SK-N-SH (cell line): ENCODE measurements around the gene SCRN2. TPM values are rescaled to one million over a fixed set of nuclear protein-coding genes. Genes with fewer than 3 reads are reported as not detected.

Experiments used
- CTCF ChIA-PET: fragments of 300-600, 350-600 bp; formaldehyde crosslinking; extraction: SDS; loops from one replicate; lab custom pipeline; 2021; lab: Yijun Ruan, JAX
- POLR2A ChIA-PET: fragments of 350-600 bp; sonication (Branson Sonifier 250); formaldehyde crosslinking; extraction: SDS; loops from one replicate; lab custom pipeline; 2020; ENCODE audit warnings: antibody characterized with exemption, inconsistent platforms; lab: Yijun Ruan, JAX
- DNase-seq: peaks from one replicate; pipeline ENCODE4 v3.0.0; 2012
- H2AFZ ChIP-seq: fragments of 200-600 bp; sonication (generic); 2 replicates; pipeline ENCODE4 v1.8.1; 2016; ENCODE audit warnings: antibody characterized with exemption, mild to moderate bottlenecking, low read depth
- H3F3A ChIP-seq: fragments of 200-600 bp; sonication (generic); replicated peaks from 2 replicates; pipeline ENCODE3; 2016; ENCODE audit warnings: antibody characterized with exemption, mild to moderate bottlenecking; ENCODE audit not compliant: insufficient read depth
- H3K27ac ChIP-seq, 2 experiments: fragments of 200-500 bp in 1 of 2; fragments of 200-600 bp in 1 of 2; sonication (Bioruptor generic) in 1 of 2; sonication (generic), shearing (Covaris generic) in 1 of 2; 2 replicates each; pipeline versions ENCODE4 v1.5.1 to v1.6.1; 2014 to 2016; ENCODE audit warnings: low read depth in 2 of 2, inconsistent platforms in 1 of 2, low read length in 1 of 2, mild to moderate bottlenecking in 1 of 2, mixed read lengths in 1 of 2
- H3K27me3 ChIP-seq: fragments of 200-600 bp; sonication (generic), shearing (Covaris generic); 2 replicates; pipeline ENCODE4 v1.6.1; 2016; ENCODE audit warnings: mixed run types; ENCODE audit not compliant: insufficient read depth
- H3K36me3 ChIP-seq, 2 experiments: fragments of 200-500 bp in 1 of 2; fragments of 200-600 bp in 1 of 2; sonication (Bioruptor generic) in 1 of 2; sonication (generic) in 1 of 2; replicated peaks in 1 of 2; 2 replicates each; pipeline versions ENCODE3 to v1.5.1; 2014 to 2016; ENCODE audit warnings: low read length in 1 of 2, mild to moderate bottlenecking in 1 of 2; ENCODE audit not compliant: insufficient read depth in 2 of 2, control insufficient read depth in 1 of 2
- H3K4me1 ChIP-seq, 2 experiments: fragments of 200-500 bp in 1 of 2; fragments of 200-600 bp in 1 of 2; sonication (Bioruptor generic) in 1 of 2; sonication (generic), shearing (Covaris generic) in 1 of 2; 2 replicates each; pipeline versions ENCODE4 v1.5.1 to v1.6.1; 2014 to 2016; ENCODE audit warnings: low read depth in 1 of 2, low read length in 1 of 2, mixed run types in 1 of 2; ENCODE audit not compliant: insufficient read depth in 2 of 2, control insufficient read depth in 1 of 2
- H3K4me2 ChIP-seq: fragments of 200-600 bp; sonication (generic), shearing (Covaris generic); 2 replicates; pipeline ENCODE4 v1.6.1; 2017; ENCODE audit warnings: mixed run types
- H3K4me3 ChIP-seq, 2 experiments: fragments of 200-500 bp in 1 of 2; fragments of 200-600 bp in 1 of 2; sonication (Bioruptor generic) in 1 of 2; sonication (generic), shearing (Covaris generic) in 1 of 2; 2 replicates each; pipeline versions ENCODE4 v1.5.1 to v1.8.1; 2014 to 2016; ENCODE audit warnings: low read depth in 2 of 2, inconsistent platforms in 1 of 2, low read length in 1 of 2, mild to moderate bottlenecking in 1 of 2, mixed read lengths in 1 of 2, moderate library complexity in 1 of 2
- H3K79me2 ChIP-seq: fragments of 200-600 bp; sonication (generic); 2 replicates; pipeline ENCODE4 v1.8.1; 2017; ENCODE audit warnings: mild to moderate bottlenecking; ENCODE audit not compliant: insufficient read depth
- H3K9ac ChIP-seq: fragments of 200-600 bp; sonication (generic); 2 replicates; pipeline ENCODE4 v1.6.1; 2017; ENCODE audit warnings: mixed run types
- H3K9me2 ChIP-seq: fragments of 200-600 bp; sonication (generic); 2 replicates; pipeline ENCODE4 v1.6.1; 2017; ENCODE audit warnings: mixed run types
- H3K9me3 ChIP-seq: fragments of 200-600 bp; sonication (generic); 2 replicates; pipeline ENCODE4 v1.6.1; 2017; ENCODE audit warnings: mixed run types, mild to moderate bottlenecking, moderate library complexity
- H4K20me1 ChIP-seq: fragments of 200-600 bp; sonication (generic); 2 replicates; pipeline ENCODE4 v1.6.1; 2017; ENCODE audit warnings: mild to moderate bottlenecking, mixed run types; ENCODE audit not compliant: insufficient read depth
- EP300 ChIP-seq, 2 experiments: IDR thresholded peaks; 2 replicates each; pipeline versions ENCODE4 v1.4.0 to v1.6.1; 2012; ENCODE audit warnings: borderline replicate concordance in 1 of 2, low read depth in 1 of 2, low read length in 1 of 2
- FOSL2 ChIP-seq: IDR thresholded peaks from 2 replicates; pipeline ENCODE4 v1.4.0; 2012; ENCODE audit warnings: low read depth, mild to moderate bottlenecking, moderate library complexity, borderline replicate concordance
- GATA2 ChIP-seq: sonication (generic); formaldehyde crosslinking; IDR thresholded peaks from 2 replicates; pipeline ENCODE4 v1.5.0; 2020; ENCODE audit warnings: mild to moderate bottlenecking, missing genetic modification reagents
- JUND ChIP-seq: IDR thresholded peaks from 2 replicates; pipeline ENCODE4 v1.4.0; 2012
- MXI1 ChIP-seq: IDR thresholded peaks from 2 replicates; pipeline ENCODE4 v1.6.1; 2012; ENCODE audit warnings: mild to moderate bottlenecking, low read depth, low read length, improper control_type of control experiment
- NFIC ChIP-seq: IDR thresholded peaks from 2 replicates; pipeline ENCODE4 v1.4.0; 2012; ENCODE audit warnings: borderline replicate concordance
- RAD21 ChIP-seq: IDR thresholded peaks from 2 replicates; pipeline ENCODE4 v1.6.1; 2012; ENCODE audit warnings: mild to moderate bottlenecking, low read length
- RCOR1 ChIP-seq: fragments of 150-350 bp; IDR thresholded peaks from 2 replicates; pipeline ENCODE4 v1.6.1; 2017; ENCODE audit warnings: antibody characterized with exemption, low read length
- REST ChIP-seq: IDR thresholded peaks from 2 replicates; pipeline ENCODE4 v1.6.1; 2012; ENCODE audit warnings: mild to moderate bottlenecking, low read depth, low read length, moderate library complexity
- SMC3 ChIP-seq: IDR thresholded peaks from 2 replicates; pipeline ENCODE4 v1.6.1; 2012; ENCODE audit warnings: low read depth, low read length, improper control_type of control experiment
- TCF12 ChIP-seq: IDR thresholded peaks from 2 replicates; pipeline ENCODE4 v1.4.0; 2012
- YY1 ChIP-seq: IDR thresholded peaks from 2 replicates; pipeline ENCODE4 v1.4.0; 2012; ENCODE audit warnings: low read depth, mild to moderate bottlenecking
- ZBTB33 ChIP-seq: IDR thresholded peaks from 2 replicates; pipeline ENCODE4 v1.4.0; 2012; ENCODE audit warnings: low read depth, borderline replicate concordance
- WGBS: methylation state at CpG from one replicate; pipeline ENCODE4 v1.1.6; 2017; ENCODE audit warnings: low lambda C conversion rate; 5-methylcytosine and 5-hydroxymethylcytosine counted together
- polyA plus RNA-seq, 3 experiments: library from polyadenylated mRNA; depleted of rRNA; stranded (reverse); fragments of >200 nt; gene quantifications; 2 replicates each; pipeline ENCODE4 v1.2.3, GENCODE V29; 2012
- TF ChIP-seq, protein P1 (sequence below): IDR thresholded peaks from 2 replicates; pipeline ENCODE4; 2012
- TF ChIP-seq, protein P2 (sequence below): fragments of 200-600 bp; sonication (generic); IDR thresholded peaks from 2 replicates; pipeline ENCODE4 v1.6.1; 2017; ENCODE audit warnings: antibody characterized with exemption, mild to moderate bottlenecking, moderate library complexity

SCRN2 gene
- polyA plus RNA-seq, 1 of the 3 experiments (the other 2 are of a cell fraction) = 139 TPM

GRCh38 chr17:47806913-47807255 is 34.2 kb downstream of the SCRN2 start:
- POLR2A ChIA-PET = interaction anchor here (0.6 kb wide), 1 partner anchor 303 kb away, joined by 4 read pairs; no protein-coding TSS in a partner anchor
- 96% methylated on average over 9 of the region's 9 CpGs for whole genome bisulfite sequencing
- H3F3A ChIP-seq = peaks cover 5% of the 10 kb centered on the region

DNA sequence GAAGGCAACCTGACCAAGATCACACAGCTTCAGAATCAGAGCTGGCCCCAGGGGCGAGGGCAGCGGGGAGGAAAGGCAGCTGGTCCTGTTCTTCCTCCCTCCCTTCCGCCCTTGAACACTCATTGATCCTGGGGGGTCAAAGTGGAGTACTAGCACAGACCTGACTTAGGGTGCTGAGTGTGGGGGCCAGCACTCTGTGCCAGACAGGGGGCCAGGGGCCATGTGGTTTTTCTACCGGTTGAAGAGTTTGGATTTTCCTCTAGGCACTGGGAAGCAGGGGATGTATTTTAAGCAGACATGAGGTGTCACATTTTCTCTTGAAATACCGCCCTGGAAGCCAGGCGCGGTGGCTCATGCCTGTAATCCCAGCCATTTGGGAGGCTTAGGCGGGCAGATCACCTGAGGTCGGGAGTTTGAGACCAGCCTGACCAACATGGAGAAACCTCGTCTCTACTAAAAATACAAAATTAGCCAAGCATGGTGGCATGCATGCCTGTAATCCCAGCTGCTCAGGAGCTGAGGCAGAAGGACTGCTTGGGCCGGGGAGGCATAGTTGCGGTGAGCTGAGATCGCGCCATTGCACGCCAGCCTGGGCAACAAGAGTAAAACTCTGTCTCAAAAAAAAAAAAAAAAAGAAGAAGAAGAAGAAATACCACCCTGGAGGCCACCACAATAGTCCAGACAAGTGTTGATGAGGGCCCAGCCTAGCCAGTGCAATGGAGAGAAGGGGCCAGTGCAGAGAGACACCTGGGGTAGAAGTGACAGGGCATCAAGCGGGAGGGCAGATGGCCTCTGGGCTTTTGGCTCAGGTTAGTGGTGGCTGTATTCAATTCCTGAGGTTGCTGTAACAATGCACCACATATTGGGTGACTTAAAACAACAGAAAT is 34.8 kb downstream of the SCRN2 start:
- CTCF ChIA-PET = interaction anchor here (1.0 to 1.4 kb wide), 2 partner anchors 15 to 63 kb away, joined by 3 read pairs; partner anchors contain the start of gene OSBPL7
- no peak overlapping the region for H3K9ac ChIP-seq
- 0 out of 2 replicates have a peak, but pooled peaks cover 6% of the 10 kb centered on the region for H3K27me3 ChIP-seq
- H3K4me2 ChIP-seq = no peak overlapping the region
- WGBS = 84% methylated on average over 15 of the region's 16 CpGs
- H3K4me1 ChIP-seq = no peaks in the 10 kb centered on the region
- H3F3A ChIP-seq = no peaks in the 10 kb centered on the region
- H2AFZ ChIP-seq = no peak overlapping the region
- 0 out of 2 replicates have a peak, but pooled peaks cover 6% of the 10 kb centered on the region for H4K20me1 ChIP-seq
- no peaks in the 10 kb centered on the region for H3K9me3 ChIP-seq
- H3K9me2 ChIP-seq = no peaks in the 10 kb centered on the region
- peaks cover 7 to 31% of the 10 kb centered on the region in 2 experiments for H3K36me3 ChIP-seq
- peak; percentile 23 for DNase-seq
- POLR2A ChIA-PET = no interaction called here
- H3K79me2 ChIP-seq = no peaks in the 10 kb centered on the region
- no peak overlapping the region for H3K27ac ChIP-seq
- H3K4me3 ChIP-seq = no peak overlapping the region
- no peak for TF ChIP-seq YY1
- TF ChIP-seq JUND = no peak
- no peak for TF ChIP-seq SMC3
- TF ChIP-seq REST = no peak
- no peak for TF ChIP-seq TCF12
- no peak for TF ChIP-seq RCOR1
- no peak for TF ChIP-seq MXI1
- TF ChIP-seq, protein P1, sequence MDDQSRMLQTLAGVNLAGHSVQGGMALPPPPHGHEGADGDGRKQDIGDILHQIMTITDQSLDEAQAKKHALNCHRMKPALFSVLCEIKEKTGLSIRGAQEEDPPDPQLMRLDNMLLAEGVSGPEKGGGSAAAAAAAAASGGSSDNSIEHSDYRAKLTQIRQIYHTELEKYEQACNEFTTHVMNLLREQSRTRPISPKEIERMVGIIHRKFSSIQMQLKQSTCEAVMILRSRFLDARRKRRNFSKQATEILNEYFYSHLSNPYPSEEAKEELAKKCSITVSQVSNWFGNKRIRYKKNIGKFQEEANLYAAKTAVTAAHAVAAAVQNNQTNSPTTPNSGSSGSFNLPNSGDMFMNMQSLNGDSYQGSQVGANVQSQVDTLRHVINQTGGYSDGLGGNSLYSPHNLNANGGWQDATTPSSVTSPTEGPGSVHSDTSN = no peak

More at GRCh38 chr17:47806913-47807255, 34.2 kb downstream of the SCRN2 start:
- Histone ChIP-seq H3K4me3 (no peak overlapping the region), H2AFZ (no peak overlapping the region), H3K9me3 (no peaks in the 10 kb centered on the region), H4K20me1 (0 out of 2 replicates have a peak, but pooled peaks cover 6% of the 10 kb centered on the region), H3K9ac (no peak overlapping the region), H3K4me1 (no peaks in the 10 kb centered on the region), H3K27me3 (0 out of 2 replicates have a peak, but pooled peaks cover under 1% of the 10 kb centered on the region), H3K4me2 (no peak overlapping the region), H3K36me3 (peaks cover 7 to 33% of the 10 kb centered on the region in 2 experiments), H3K79me2 (no peaks in the 10 kb centered on the region), H3K27ac (no peak overlapping the region), H3K9me2 (no peaks in the 10 kb centered on the region)
- DNase-seq = no peak
- TF ChIP-seq GATA2 (CRISPR knock-in tag) = no peak
- no peak for TF ChIP-seq EP300 (IDR thresholded peaks at IDR 0.05; ENCODE audit: borderline replicate concordance in 1 of 2, low read depth in 1 of 2, low read length in 1 of 2)
- TF ChIP-seq, protein P2, sequence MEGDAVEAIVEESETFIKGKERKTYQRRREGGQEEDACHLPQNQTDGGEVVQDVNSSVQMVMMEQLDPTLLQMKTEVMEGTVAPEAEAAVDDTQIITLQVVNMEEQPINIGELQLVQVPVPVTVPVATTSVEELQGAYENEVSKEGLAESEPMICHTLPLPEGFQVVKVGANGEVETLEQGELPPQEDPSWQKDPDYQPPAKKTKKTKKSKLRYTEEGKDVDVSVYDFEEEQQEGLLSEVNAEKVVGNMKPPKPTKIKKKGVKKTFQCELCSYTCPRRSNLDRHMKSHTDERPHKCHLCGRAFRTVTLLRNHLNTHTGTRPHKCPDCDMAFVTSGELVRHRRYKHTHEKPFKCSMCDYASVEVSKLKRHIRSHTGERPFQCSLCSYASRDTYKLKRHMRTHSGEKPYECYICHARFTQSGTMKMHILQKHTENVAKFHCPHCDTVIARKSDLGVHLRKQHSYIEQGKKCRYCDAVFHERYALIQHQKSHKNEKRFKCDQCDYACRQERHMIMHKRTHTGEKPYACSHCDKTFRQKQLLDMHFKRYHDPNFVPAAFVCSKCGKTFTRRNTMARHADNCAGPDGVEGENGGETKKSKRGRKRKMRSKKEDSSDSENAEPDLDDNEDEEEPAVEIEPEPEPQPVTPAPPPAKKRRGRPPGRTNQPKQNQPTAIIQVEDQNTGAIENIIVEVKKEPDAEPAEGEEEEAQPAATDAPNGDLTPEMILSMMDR = no peak
- TF ChIP-seq SMC3 = no peak
- no peak for TF ChIP-seq RAD21
- no peak for TF ChIP-seq NFIC
- TF ChIP-seq FOSL2 = no peak
- no peak for TF ChIP-seq ZBTB33
- CTCF ChIA-PET = interaction anchor here (1.4 kb wide), 1 partner anchor 63 kb away, joined by 3 read pairs; no protein-coding TSS in a partner anchor
